ENCODE data around the gene MVD. TPM values are rescaled to one million over a fixed set of nuclear protein-coding genes. Genes with fewer than 3 reads are reported as not detected.

Gene MVD
- total RNA-seq, 1 donor from 2014 or later = 196 TPM

GRCh38 chr16:88649195-88649923, 13.5 kb downstream of the MVD start:
- TF ChIP-seq CTCF (conservative IDR thresholded peaks at IDR 0.05) = no peak
- peaks cover 23% of the 10 kb centered on the region for H3K4me1 Mint-ChIP-seq

GRCh38 chr16:88647178-88648070, 15.5 kb downstream of the MVD start:
- Mint-ChIP-seq H3K4me3 (no peak overlapping the region), H3K36me3 (ENCODE audit: low read depth) (no peaks in the 10 kb centered on the region), H3K27ac (ENCODE audit: unreplicated experiment) (no peak overlapping the region), H3K9me3 (no peaks in the 10 kb centered on the region), H3K27me3 (ENCODE audit: low read depth) (peaks cover 2% of the 10 kb centered on the region), H3K4me1 (peaks cover 23% of the 10 kb centered on the region)
- no peak for DNase-seq (ENCODE audit: low read depth, low spot score)
- TF ChIP-seq CTCF (conservative IDR thresholded peaks at IDR 0.05) = no peak

More at GRCh38 chr16:88649195-88649923, 13.5 kb downstream of the MVD start:
- H3K4me3 Mint-ChIP-seq = peak overlapping the region; percentile 69
- peak overlapping the region; percentile 16 for H3K27ac Mint-ChIP-seq (ENCODE audit: unreplicated experiment)
- no peak for DNase-seq (ENCODE audit: low read depth, low spot score)
- no peaks in the 10 kb centered on the region for H3K36me3 Mint-ChIP-seq (ENCODE audit: low read depth)
- H3K27me3 Mint-ChIP-seq (ENCODE audit: low read depth) = peaks cover 2% of the 10 kb centered on the region
- H3K9me3 Mint-ChIP-seq = no peaks in the 10 kb centered on the region

DNA sequence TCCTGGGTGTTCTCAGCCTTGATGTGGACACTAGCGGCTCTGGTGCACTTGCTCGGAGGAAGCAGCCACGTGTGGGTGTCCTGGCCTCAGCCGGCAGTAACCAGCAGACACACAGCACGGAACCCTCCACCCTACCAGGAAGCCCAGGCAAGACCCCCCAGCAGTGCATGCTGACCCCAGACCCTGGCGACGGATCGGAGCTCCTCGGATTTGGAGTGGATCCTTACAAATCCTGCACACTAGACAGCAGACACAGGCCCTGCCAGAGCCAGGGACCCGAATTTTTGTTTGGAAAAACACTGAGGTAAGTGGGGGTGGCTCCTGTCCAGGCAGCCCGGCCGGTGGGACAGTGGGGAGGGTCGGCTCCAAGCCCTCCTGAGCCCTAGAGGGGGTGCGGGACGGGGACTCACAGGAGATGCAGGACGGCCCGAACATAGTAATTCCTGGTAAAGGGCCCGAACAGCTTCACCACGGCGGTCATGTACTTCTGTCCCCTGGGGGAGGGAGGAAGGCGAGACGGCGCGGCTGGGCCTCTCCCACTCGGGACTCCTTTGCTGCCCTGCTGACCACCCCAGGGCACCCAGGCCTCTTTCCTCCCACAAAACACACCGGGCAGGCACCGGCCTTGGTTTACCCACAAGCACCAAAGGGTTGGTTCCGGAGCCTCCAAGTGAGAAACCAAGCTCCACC, 16.4 kb downstream of the MVD start:
- peak overlapping the region; percentile 35 for H3K27ac Mint-ChIP-seq (ENCODE audit: unreplicated experiment)
- peaks cover 2% of the 10 kb centered on the region for H3K27me3 Mint-ChIP-seq (ENCODE audit: low read depth)
- H3K36me3 Mint-ChIP-seq (ENCODE audit: low read depth) = no peaks in the 10 kb centered on the region
- no peaks in the 10 kb centered on the region for H3K9me3 Mint-ChIP-seq
- DNase-seq (ENCODE audit: low read depth, low spot score) = no peak
- TF ChIP-seq CTCF (conservative IDR thresholded peaks at IDR 0.05) = no peak
- H3K4me3 Mint-ChIP-seq = no peak overlapping the region
- peaks cover 22% of the 10 kb centered on the region for H3K4me1 Mint-ChIP-seq

- peaks cover 2% of the 10 kb centered on the region for H3K27me3 Mint-ChIP-seq (ENCODE audit: low read depth)
- DNase-seq (ENCODE audit: low read depth, low spot score) = no peak
- peaks cover 17% of the 10 kb centered on the region for H3K4me1 Mint-ChIP-seq
- H3K36me3 Mint-ChIP-seq (ENCODE audit: low read depth) = no peaks in the 10 kb centered on the region
- no peak overlapping the region for H3K27ac Mint-ChIP-seq (ENCODE audit: unreplicated experiment)
- no peaks in the 10 kb centered on the region for H3K9me3 Mint-ChIP-seq
- no peak overlapping the region for H3K4me3 Mint-ChIP-seq
- no peak for TF ChIP-seq CTCF (conservative IDR thresholded peaks at IDR 0.05)
Measured at GRCh38 chr16:88645941-88646340, 16.9 kb downstream of the MVD start.

DNA sequence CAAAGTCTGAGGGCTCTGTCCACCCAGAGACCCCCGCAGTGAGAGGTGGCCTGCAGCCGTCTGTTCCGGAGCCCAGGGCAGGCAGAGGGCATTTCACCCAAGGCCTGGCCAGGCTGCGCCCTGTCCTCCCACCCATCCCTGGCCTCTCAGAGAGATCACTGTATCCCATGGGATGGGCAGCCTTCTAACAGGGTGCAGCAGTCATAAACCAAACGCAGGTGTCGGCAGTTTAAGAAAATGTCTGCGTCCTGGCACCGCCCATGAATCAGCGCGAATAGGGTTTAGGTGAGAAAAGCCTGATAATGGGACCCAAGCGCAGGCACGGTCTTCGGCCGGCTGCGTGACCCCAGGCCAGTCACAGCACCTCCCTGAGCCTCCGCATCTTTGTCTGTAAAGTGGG, 17.4 kb downstream of the MVD start:
- Mint-ChIP-seq H3K4me1 (peaks cover 17% of the 10 kb centered on the region), H3K36me3 (ENCODE audit: low read depth) (no peaks in the 10 kb centered on the region), H3K27me3 (ENCODE audit: low read depth) (peaks cover 3% of the 10 kb centered on the region), H3K9me3 (no peaks in the 10 kb centered on the region), H3K4me3 (peak overlapping the region; percentile 64), H3K27ac (ENCODE audit: unreplicated experiment) (no peak overlapping the region)
- DNase-seq (ENCODE audit: low read depth, low spot score) = no peak
- TF ChIP-seq CTCF (conservative IDR thresholded peaks at IDR 0.05) = no peak
